ENCODE data around the gene PANX1.

PANX1 gene

GRCh38 chr11:94128746-94129511 lies at the start of gene PANX1:
PANX1 (plus strand) TSS chr11:94128841; CDS start chr11:94129313, 472 bp downstream.
- peaks cover 31% of the 10 kb centered on the region for H3K4me1 Mint-ChIP-seq
- no peak within 1 kb of the TSS for H3K4me3 Mint-ChIP-seq
- peak within 1 kb of the TSS; percentile 95 for H3K27ac Mint-ChIP-seq
- peak; percentile 91 for ATAC-seq
- no peaks in the 10 kb centered on the region for H3K27me3 Mint-ChIP-seq
- no peaks in the 10 kb centered on the region for H3K9me3 Mint-ChIP-seq
- DNase-seq = peak; percentile 72 to 74

GRCh38 chr11:94084164-94084563 lies 44.5 kb upstream of the PANX1 start:
- Mint-ChIP-seq H3K4me3 (no peak overlapping the region), H3K4me1 (no peaks in the 10 kb centered on the region), H3K27ac (no peak overlapping the region), H3K9me3 (peaks cover 0 to 6% of the 10 kb centered on the region in 2 donors), H3K27me3 (peaks cover 31% of the 10 kb centered on the region)
- ATAC-seq = no peak
- no peak for DNase-seq

- ATAC-seq = no peak
- peaks cover 0 to 14% of the 10 kb centered on the region in 2 donors for H3K9me3 Mint-ChIP-seq
Measured at GRCh38 chr11:94088906-94089305, 39.7 kb upstream of the PANX1 start.

GRCh38 chr11:94089341-94089740 lies 39.3 kb upstream of the PANX1 start:
- Mint-ChIP-seq H3K27ac (no peak overlapping the region), H3K4me3 (no peak overlapping the region), H3K4me1 (no peaks in the 10 kb centered on the region), H3K27me3 (peaks cover 16% of the 10 kb centered on the region), H3K9me3 (peaks cover 0 to 14% of the 10 kb centered on the region in 2 donors)
- DNase-seq (no peak), ATAC-seq (no peak)

More at GRCh38 chr11:94088906-94089305, 39.7 kb upstream of the PANX1 start:
- no peak overlapping the region for H3K27ac Mint-ChIP-seq
- peaks cover 16% of the 10 kb centered on the region for H3K27me3 Mint-ChIP-seq
- H3K4me3 Mint-ChIP-seq = no peak overlapping the region
- DNase-seq = no peak
- no peaks in the 10 kb centered on the region for H3K4me1 Mint-ChIP-seq

- H3K27me3 Mint-ChIP-seq = peaks cover 16% of the 10 kb centered on the region
- no peak for DNase-seq
- H3K9me3 Mint-ChIP-seq = peaks cover 0 to 14% of the 10 kb centered on the region in 2 donors
Measured at GRCh38 chr11:94090401-94090800, 38.2 kb upstream of the PANX1 start.

GRCh38 chr11:94091091-94091490 lies 37.5 kb upstream of the PANX1 start:
- no peak overlapping the region for H3K27ac Mint-ChIP-seq
- peaks cover 0 to 14% of the 10 kb centered on the region in 2 donors for H3K9me3 Mint-ChIP-seq
- H3K27me3 Mint-ChIP-seq = peaks cover 16% of the 10 kb centered on the region
- H3K4me3 Mint-ChIP-seq = no peak overlapping the region
- ATAC-seq (no peak), DNase-seq (no peak)
- H3K4me1 Mint-ChIP-seq = no peaks in the 10 kb centered on the region

More at GRCh38 chr11:94090401-94090800, 38.2 kb upstream of the PANX1 start:
- Mint-ChIP-seq H3K4me3 (no peak overlapping the region), H3K27ac (no peak overlapping the region), H3K4me1 (no peaks in the 10 kb centered on the region)
- ATAC-seq = no peak

GRCh38 chr11:94100253-94100652 lies 28.4 kb upstream of the PANX1 start:
- Mint-ChIP-seq H3K4me3 (no peak overlapping the region), H3K9me3 (peaks cover 6 to 15% of the 10 kb centered on the region in 2 donors), H3K27me3 (peaks cover 8% of the 10 kb centered on the region), H3K27ac (no peak overlapping the region), H3K4me1 (no peaks in the 10 kb centered on the region)
- DNase-seq (no peak), ATAC-seq (no peak)

- peaks cover 4 to 5% of the 10 kb centered on the region in 2 donors for H3K9me3 Mint-ChIP-seq
- ATAC-seq = no peak
- DNase-seq = no peak
- H3K4me1 Mint-ChIP-seq = no peaks in the 10 kb centered on the region
- no peak overlapping the region for H3K4me3 Mint-ChIP-seq
- peaks cover 5% of the 10 kb centered on the region for H3K27me3 Mint-ChIP-seq
- no peak overlapping the region for H3K27ac Mint-ChIP-seq
Measured at GRCh38 chr11:94103471-94103870, 25.2 kb upstream of the PANX1 start.

- DNase-seq = no peak
Measured at GRCh38 chr11:94104734-94105133, 23.9 kb upstream of the PANX1 start.

GRCh38 chr11:94106716-94107115 lies 21.9 kb upstream of the PANX1 start:
- no peak for DNase-seq
- Mint-ChIP-seq H3K4me3 (no peak overlapping the region), H3K27ac (no peak overlapping the region), H3K4me1 (no peaks in the 10 kb centered on the region), H3K27me3 (no peaks in the 10 kb centered on the region), H3K9me3 (no peaks in the 10 kb centered on the region)
- ATAC-seq = no peak

More at GRCh38 chr11:94104734-94105133, 23.9 kb upstream of the PANX1 start:
- Mint-ChIP-seq H3K4me3 (no peak overlapping the region), H3K9me3 (no peaks in the 10 kb centered on the region), H3K27me3 (no peaks in the 10 kb centered on the region), H3K4me1 (no peaks in the 10 kb centered on the region), H3K27ac (no peak overlapping the region)
- ATAC-seq = no peak

GRCh38 chr11:94107363-94107762 lies 21.3 kb upstream of the PANX1 start:
- ATAC-seq (no peak), DNase-seq (no peak)
- no peak overlapping the region for H3K4me3 Mint-ChIP-seq
- no peaks in the 10 kb centered on the region for H3K4me1 Mint-ChIP-seq
- H3K9me3 Mint-ChIP-seq = no peaks in the 10 kb centered on the region
- no peak overlapping the region for H3K27ac Mint-ChIP-seq
- no peaks in the 10 kb centered on the region for H3K27me3 Mint-ChIP-seq

- Mint-ChIP-seq H3K27me3 (no peaks in the 10 kb centered on the region), H3K4me1 (no peaks in the 10 kb centered on the region), H3K4me3 (no peak overlapping the region), H3K9me3 (peaks cover 0 to 4% of the 10 kb centered on the region in 2 donors), H3K27ac (no peak overlapping the region)
- DNase-seq (no peak), ATAC-seq (no peak)
Measured at GRCh38 chr11:94111241-94111640, 17.4 kb upstream of the PANX1 start.

GRCh38 chr11:94111660-94112059 lies 17.0 kb upstream of the PANX1 start:
- Mint-ChIP-seq H3K4me1 (no peaks in the 10 kb centered on the region), H3K27me3 (no peaks in the 10 kb centered on the region), H3K9me3 (peaks cover 0 to 4% of the 10 kb centered on the region in 2 donors), H3K4me3 (no peak overlapping the region), H3K27ac (no peak overlapping the region)
- DNase-seq = no peak
- no peak for ATAC-seq

GRCh38 chr11:94112206-94112953 lies 16.3 kb upstream of the PANX1 start:
- no peaks in the 10 kb centered on the region for H3K27me3 Mint-ChIP-seq

GRCh38 chr11:94117197-94117574 lies 11.5 kb upstream of the PANX1 start:
- Mint-ChIP-seq H3K4me1 (no peaks in the 10 kb centered on the region), H3K27ac (no peak overlapping the region), H3K27me3 (no peaks in the 10 kb centered on the region), H3K4me3 (no peak overlapping the region), H3K9me3 (peaks cover 0 to 4% of the 10 kb centered on the region in 2 donors)
- ATAC-seq (no peak), DNase-seq (no peak)

More at GRCh38 chr11:94112206-94112953, 16.3 kb upstream of the PANX1 start:
- Mint-ChIP-seq H3K4me1 (no peaks in the 10 kb centered on the region), H3K4me3 (no peak overlapping the region), H3K9me3 (peaks cover 0 to 4% of the 10 kb centered on the region in 2 donors), H3K27ac (peak overlapping the region in 1 of 2 donors; percentile 11)
- DNase-seq = no peak
- ATAC-seq = no peak

- H3K27ac Mint-ChIP-seq = peak overlapping the region in 1 of 2 donors; percentile 13
Measured at GRCh38 chr11:94117871-94118270, 10.8 kb upstream of the PANX1 start.

More at GRCh38 chr11:94117871-94118270, 10.8 kb upstream of the PANX1 start:
- H3K9me3 Mint-ChIP-seq = peaks cover 0 to 4% of the 10 kb centered on the region in 2 donors
- no peak overlapping the region for H3K4me3 Mint-ChIP-seq
- no peaks in the 10 kb centered on the region for H3K27me3 Mint-ChIP-seq
- ATAC-seq (no peak), DNase-seq (no peak)
- H3K4me1 Mint-ChIP-seq = no peaks in the 10 kb centered on the region

Measured in stimulated activated naive CD8-positive, alpha-beta T cell treated with anti-CD3 and anti-CD28 coated beads, Interleukin-15, amount 100 ng/mL, for 72 hours (primary cell).